HL-60 (cell line): ENCODE data around the gene RNF121.

Source experiments
- DNase-seq, 2 experiments: peaks; one replicate each; pipeline ENCODE4 v3.0.0-alpha.2; 2010 to 2020; ENCODE audit warnings: low read depth in 1 of 2, low spot score in 1 of 2
- H3K27ac ChIP-seq: fragments of 250-450 bp; sonication (Bioruptor Pico); replicated peaks from 2 replicates; pipeline ENCODE4 v1.5.1; 2020; ENCODE audit warnings: mild to moderate bottlenecking, moderate library complexity
- H3K27me3 ChIP-seq: fragments of 250-450 bp; sonication (Bioruptor Pico); 2 replicates; pipeline ENCODE4 v1.5.1; 2021; ENCODE audit warnings: mild to moderate bottlenecking, moderate library complexity; ENCODE audit not compliant: insufficient read depth, poor library complexity, severe bottlenecking
- H3K4me3 ChIP-seq: replicated peaks from 2 replicates; pipeline ENCODE4 v1.5.1; 2011; ENCODE audit warnings: mild to moderate bottlenecking, control low read depth, low read length; ENCODE audit not compliant: insufficient read depth
- CTCF ChIP-seq: IDR thresholded peaks from one replicate; pipeline ENCODE4 v1.5.1; 2011; ENCODE audit warnings: low read length, control low read depth, inconsistent platforms; ENCODE audit not compliant: insufficient read depth
- GABPA ChIP-seq: IDR thresholded peaks from 2 replicates; pipeline ENCODE4 v1.6.1; 2012; ENCODE audit warnings: low read depth
- POLR2AphosphoS5 ChIP-seq: IDR thresholded peaks from 2 replicates; pipeline ENCODE4 v1.6.1; 2012; ENCODE audit warnings: low read depth
- REST ChIP-seq: IDR thresholded peaks from 2 replicates; pipeline ENCODE4 v1.6.1; 2012; ENCODE audit warnings: low read depth; ENCODE audit not compliant: insufficient replicate concordance
- SPI1 ChIP-seq: IDR thresholded peaks from 2 replicates; pipeline ENCODE4 v1.6.1; 2012; ENCODE audit warnings: low read depth, mild to moderate bottlenecking, borderline replicate concordance

Gene RNF121

GRCh38 chr11:72018171-72018570 lies 89.3 kb downstream of the RNF121 start:
- no peak for TF ChIP-seq GABPA
- TF ChIP-seq REST = no peak
- TF ChIP-seq CTCF = no peak
- TF ChIP-seq SPI1 = no peak
- no peak for TF ChIP-seq POLR2AphosphoS5
- H3K4me3 ChIP-seq = no peak overlapping the region
- no peaks in the 10 kb centered on the region for H3K27me3 ChIP-seq
- DNase-seq = no peak
- no peak overlapping the region for H3K27ac ChIP-seq

- no peak overlapping the region for H3K27ac ChIP-seq
These were observed 94.5 kb downstream of the RNF121 start for GRCh38 chr11:72023335-72023734.

More at GRCh38 chr11:72023335-72023734, 94.5 kb downstream of the RNF121 start:
- Histone ChIP-seq H3K27me3 (no peaks in the 10 kb centered on the region), H3K4me3 (no peak overlapping the region)
- no peak for DNase-seq
- TF ChIP-seq GABPA (no peak), POLR2AphosphoS5 (no peak), REST (no peak), CTCF (no peak), SPI1 (no peak)
